MCF 10A (cell line): ENCODE measurements around the gene FUOM. TPM values are rescaled to one million over a fixed set of nuclear protein-coding genes. Genes with fewer than 3 reads are reported as not detected.

Experiments used
- BruUV-seq: library from RNA; stranded (reverse); fragments of 400-500 nt; replicated peaks from 2 replicates; lab custom pipeline; 2021; lab: Mats Ljungman, UMichigan
- CTCF ChIA-PET: fragments of 300-600 bp; sonication (Branson Sonifier 250); formaldehyde crosslinking; extraction: SDS; loops from one replicate; lab custom pipeline; 2021; ENCODE audit warnings: antibody characterized with exemption, inconsistent platforms; lab: Yijun Ruan, JAX
- POLR2A ChIA-PET: fragments of 300-600, 350-650 bp; sonication (Branson Sonifier 250); formaldehyde crosslinking; extraction: SDS; loops from one replicate; lab custom pipeline; 2020; ENCODE audit warnings: antibody characterized with exemption, inconsistent platforms; lab: Yijun Ruan, JAX
- DNase-seq: peaks from one replicate; pipeline ENCODE4 v3.0.0-alpha.2; 2018; ENCODE audit not compliant: unreplicated experiment
- H3K27ac Mint-ChIP-seq: one replicate; pipeline ENCODE4 v1.8.0; 2022; ENCODE audit warnings: mild to moderate bottlenecking, low read depth, mixed read lengths; ENCODE audit not compliant: unreplicated experiment
- H3K27me3 Mint-ChIP-seq: one replicate; pipeline ENCODE4 v1.8.0; 2022; ENCODE audit warnings: mixed read lengths; ENCODE audit not compliant: insufficient read depth, unreplicated experiment
- H3K36me3 Mint-ChIP-seq: one replicate; pipeline ENCODE4 v1.8.0; 2022; ENCODE audit warnings: mild to moderate bottlenecking, moderate library complexity, mixed read lengths; ENCODE audit not compliant: insufficient read depth, unreplicated experiment
- H3K4me1 Mint-ChIP-seq: one replicate; pipeline ENCODE4 v1.8.0; 2022; ENCODE audit warnings: mixed read lengths; ENCODE audit not compliant: insufficient read depth, unreplicated experiment
- H3K4me3 Mint-ChIP-seq: one replicate; pipeline ENCODE4 v1.8.0; 2022; ENCODE audit warnings: mild to moderate bottlenecking, moderate library complexity, mixed read lengths; ENCODE audit not compliant: unreplicated experiment
- H3K9me3 Mint-ChIP-seq: one replicate; pipeline ENCODE4 v1.8.0; 2022; ENCODE audit warnings: mixed read lengths; ENCODE audit not compliant: unreplicated experiment
- CTCF ChIP-seq: fragments of 200-600 bp; IDR thresholded peaks from one replicate; pipeline ENCODE4 v1.8.0; 2022; ENCODE audit warnings: antibody characterized with exemption, mild to moderate bottlenecking; ENCODE audit not compliant: unreplicated experiment
- intact Hi-C: fragments of 100-400 bp; cut with micrococcal nuclease; formaldehyde crosslinking; loops from 2 replicates; pipeline ENCODE4 v1.14.1; 2022
- total RNA-seq: library from RNA; stranded (reverse); gene quantifications from 2 replicates; pipeline ENCODE4 v1.2.3, GENCODE V29; 2022

The FUOM gene
- total RNA-seq, 1 experiment from 2014 or later = 22.6 TPM

GRCh38 chr10:133328358-133329343 is 29.2 kb downstream of the FUOM start:
- no peaks in the 10 kb centered on the region for H3K9me3 Mint-ChIP-seq
- H3K27ac Mint-ChIP-seq = no peak overlapping the region
- no peak overlapping the region for H3K4me3 Mint-ChIP-seq
- H3K27me3 Mint-ChIP-seq = peaks cover 56% of the 10 kb centered on the region
- intact Hi-C loops = loop anchor here (2.0 to 10.0 kb wide), 4 partner anchors 66 to 494 kb away; partner anchors contain the start of gene MTG1
- no TSS peak for BruUV-seq
- DNase-seq = no peak
- H3K36me3 Mint-ChIP-seq = no peaks in the 10 kb centered on the region
- no peak for TF ChIP-seq CTCF
- ChIA-PET CTCF (interaction anchor here (0.5 to 4.3 kb wide), 50 partner anchors 8 to 1415 kb away, joined by 3 to 29 read pairs (median 4); partner anchors contain the start of gene PRAP1), POLR2A (no interaction called here)
- peaks cover 5% of the 10 kb centered on the region for H3K4me1 Mint-ChIP-seq

GRCh38 chr10:133327651-133328357 is 30.0 kb downstream of the FUOM start:
- no peak for TF ChIP-seq CTCF
- H3K4me1 Mint-ChIP-seq = peaks cover 5% of the 10 kb centered on the region
- H3K36me3 Mint-ChIP-seq = no peaks in the 10 kb centered on the region
- no peak for DNase-seq
- no peak overlapping the region for H3K4me3 Mint-ChIP-seq
- no peak overlapping the region for H3K27ac Mint-ChIP-seq
- H3K27me3 Mint-ChIP-seq = peaks cover 48% of the 10 kb centered on the region
- no TSS peak for BruUV-seq
- ChIA-PET CTCF (interaction anchor here (0.7 to 4.3 kb wide), 4 partner anchors 13 to 281 kb away, joined by 3 to 29 read pairs (median 4); no protein-coding TSS in a partner anchor), POLR2A (no interaction called here)
- H3K9me3 Mint-ChIP-seq = no peaks in the 10 kb centered on the region
- intact Hi-C loops = loop anchor here (2.0 to 10.0 kb wide), 4 partner anchors 67 to 493 kb away; partner anchors contain the start of gene MTG1

- Mint-ChIP-seq H3K27me3 (peaks cover 40% of the 10 kb centered on the region), H3K4me1 (peaks cover 5% of the 10 kb centered on the region), H3K4me3 (no peak overlapping the region), H3K36me3 (no peaks in the 10 kb centered on the region), H3K9me3 (no peaks in the 10 kb centered on the region), H3K27ac (no peak overlapping the region)
- CTCF ChIA-PET = interaction anchor here (0.7 to 4.3 kb wide), 4 partner anchors 12 to 282 kb away, joined by 3 to 29 read pairs (median 4); no protein-coding TSS in a partner anchor
- no peak for TF ChIP-seq CTCF
- no peak for DNase-seq
- POLR2A ChIA-PET = no interaction called here
- no TSS peak for BruUV-seq
- intact Hi-C loops = loop anchor here (5.0 to 10.0 kb wide), 3 partner anchors 68 to 492 kb away; partner anchors contain the start of gene MTG1
Measured at GRCh38 chr10:133326745-133327650, 30.8 kb downstream of the FUOM start.
